Activated CD4-positive, alpha-beta T cell treated with anti-CD3 and anti-CD28 coated beads, Interleukin-2, Interleukin-6, amounts not matched to agents 100 ng/mL and 50 ng/mL, durations not matched to agents 16 hours and 8 hours (primary cell): Measurements from ENCODE around the gene NT5DC4.
"Not testable (repeated sequence)": the region's sequence is repeated elsewhere in the genome, so short reads cannot be mapped to it uniquely, and the experiment has no call there.

Experiments
- DNase-seq: peaks from one replicate; pipeline ENCODE4 v3.0.0-alpha.2; 2020

Gene NT5DC4

DNA sequence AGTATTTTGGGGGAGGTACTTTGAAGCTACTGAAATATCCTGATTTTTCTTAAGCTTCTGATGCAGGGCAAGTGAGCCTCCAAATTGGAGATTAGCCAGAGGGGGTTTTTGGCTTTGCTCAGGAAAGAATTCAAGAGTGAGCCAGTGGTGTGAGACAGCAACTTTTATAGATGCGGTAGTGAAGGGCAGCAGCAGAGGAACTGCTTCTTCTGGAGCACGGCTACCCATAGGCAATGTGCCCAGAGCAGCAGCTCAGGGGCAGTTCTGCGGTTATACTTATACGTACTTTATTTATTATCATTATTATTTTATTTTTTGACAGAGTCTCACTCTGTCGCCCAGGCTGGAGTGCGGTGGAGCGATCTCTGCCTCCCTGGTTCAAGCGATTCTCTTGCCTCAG lies 19.8 kb upstream of the NT5DC4 start:
- DNase-seq = no peak

- no peak for DNase-seq
Measured at GRCh38 chr2:112703684-112704083, 17.1 kb upstream of the NT5DC4 start.

DNA sequence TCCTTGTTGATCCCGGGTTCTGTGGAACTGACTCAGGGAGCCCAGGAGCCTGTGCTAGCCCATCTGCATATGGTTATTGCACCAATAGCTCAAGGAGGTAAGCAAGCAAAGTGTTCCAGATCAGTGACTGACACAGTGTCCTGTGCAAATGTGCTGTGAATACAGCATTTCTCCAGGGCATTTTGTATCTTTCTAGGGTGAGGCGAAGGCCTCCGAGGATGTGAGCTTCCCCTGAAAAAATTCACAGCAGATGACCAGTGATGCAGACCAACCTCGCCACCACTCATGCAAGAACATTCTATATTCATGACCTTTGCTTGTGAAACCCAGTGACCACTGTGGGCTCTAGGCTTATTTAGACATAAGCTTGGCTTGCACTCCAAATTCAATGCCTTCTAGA lies 15.2 kb upstream of the NT5DC4 start:
- no peak for DNase-seq

DNA sequence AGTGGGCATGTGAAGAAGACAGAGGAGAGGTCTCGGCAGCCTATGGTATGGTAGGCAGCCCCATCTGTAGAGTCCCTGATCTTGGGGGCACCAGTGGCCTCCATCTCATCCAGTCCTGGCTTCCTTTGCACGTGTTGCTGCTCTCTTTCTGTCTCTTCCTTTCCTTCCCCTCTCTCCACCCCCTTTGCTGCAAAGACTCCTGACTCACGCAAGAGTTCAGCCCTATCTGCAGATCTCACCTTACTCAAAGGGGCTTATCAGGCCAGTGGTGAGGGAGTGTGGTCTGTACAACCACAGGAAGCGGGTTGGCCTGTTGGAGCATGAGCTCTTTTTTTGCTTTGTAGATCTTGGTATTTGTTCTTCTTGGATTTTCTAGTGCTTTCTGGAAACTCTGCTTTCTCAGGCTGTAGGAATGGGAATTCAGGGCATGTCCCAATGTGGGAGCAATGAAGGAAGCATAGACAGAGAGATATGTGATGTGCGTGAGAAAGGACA lies 14.6 kb upstream of the NT5DC4 start:
- DNase-seq = peak; percentile 90

DNA sequence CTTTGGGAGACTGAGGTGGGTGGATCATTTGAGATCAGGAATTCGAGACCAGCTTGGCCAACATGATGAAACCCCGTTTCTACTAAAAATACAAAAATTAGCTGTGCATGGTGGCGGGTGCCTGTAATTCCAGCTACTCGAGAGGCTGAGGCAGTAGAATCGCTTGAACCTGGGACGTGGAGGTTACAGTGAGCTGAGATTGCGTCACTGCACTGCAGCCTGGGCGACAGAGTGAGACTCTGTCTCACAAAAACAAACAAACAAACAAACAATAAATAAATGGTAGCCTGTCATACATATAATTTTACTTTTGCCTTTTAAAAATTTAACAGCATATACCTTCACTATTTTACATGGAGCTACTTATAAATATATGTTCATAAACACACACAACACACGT lies 13.9 kb upstream of the NT5DC4 start:
- DNase-seq = not testable (repeated sequence)

DNA sequence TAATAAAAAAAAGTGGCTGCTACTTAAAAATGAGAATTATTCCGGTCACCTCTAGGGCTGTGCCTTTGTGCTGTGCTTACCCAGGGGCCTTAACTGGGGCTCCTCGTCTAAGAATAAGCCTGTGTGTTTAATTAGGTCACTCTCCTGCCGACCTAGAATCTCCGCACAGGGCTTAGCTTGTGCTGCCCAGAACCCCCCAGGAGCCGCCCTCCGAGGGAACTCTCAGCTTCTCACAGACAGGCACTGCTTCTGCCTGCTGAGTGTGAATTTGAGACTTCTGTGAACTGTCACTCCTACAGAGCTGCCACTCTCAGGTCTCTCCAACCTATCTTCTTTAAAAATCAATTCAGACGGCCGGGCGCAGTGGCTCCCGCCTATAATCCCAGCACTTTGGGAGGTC lies 11.9 kb upstream of the NT5DC4 start:
- DNase-seq = no peak

GRCh38 chr2:112709703-112710102 lies 11.1 kb upstream of the NT5DC4 start:
- DNase-seq = no peak

- DNase-seq = no peak
Measured at GRCh38 chr2:112710956-112711750, 9.7 kb upstream of the NT5DC4 start.

- no peak for DNase-seq
Measured at GRCh38 chr2:112712465-112712864, 8.4 kb upstream of the NT5DC4 start.

GRCh38 chr2:112712903-112713584 lies 7.8 kb upstream of the NT5DC4 start:
- peak; percentile 56 for DNase-seq

GRCh38 chr2:112713585-112713925 lies 7.3 kb upstream of the NT5DC4 start:
- no peak for DNase-seq

- no peak for DNase-seq
Measured at GRCh38 chr2:112713926-112714325, 6.9 kb upstream of the NT5DC4 start.

- DNase-seq = no peak
Measured at GRCh38 chr2:112714331-112714730, 6.5 kb upstream of the NT5DC4 start.

DNA sequence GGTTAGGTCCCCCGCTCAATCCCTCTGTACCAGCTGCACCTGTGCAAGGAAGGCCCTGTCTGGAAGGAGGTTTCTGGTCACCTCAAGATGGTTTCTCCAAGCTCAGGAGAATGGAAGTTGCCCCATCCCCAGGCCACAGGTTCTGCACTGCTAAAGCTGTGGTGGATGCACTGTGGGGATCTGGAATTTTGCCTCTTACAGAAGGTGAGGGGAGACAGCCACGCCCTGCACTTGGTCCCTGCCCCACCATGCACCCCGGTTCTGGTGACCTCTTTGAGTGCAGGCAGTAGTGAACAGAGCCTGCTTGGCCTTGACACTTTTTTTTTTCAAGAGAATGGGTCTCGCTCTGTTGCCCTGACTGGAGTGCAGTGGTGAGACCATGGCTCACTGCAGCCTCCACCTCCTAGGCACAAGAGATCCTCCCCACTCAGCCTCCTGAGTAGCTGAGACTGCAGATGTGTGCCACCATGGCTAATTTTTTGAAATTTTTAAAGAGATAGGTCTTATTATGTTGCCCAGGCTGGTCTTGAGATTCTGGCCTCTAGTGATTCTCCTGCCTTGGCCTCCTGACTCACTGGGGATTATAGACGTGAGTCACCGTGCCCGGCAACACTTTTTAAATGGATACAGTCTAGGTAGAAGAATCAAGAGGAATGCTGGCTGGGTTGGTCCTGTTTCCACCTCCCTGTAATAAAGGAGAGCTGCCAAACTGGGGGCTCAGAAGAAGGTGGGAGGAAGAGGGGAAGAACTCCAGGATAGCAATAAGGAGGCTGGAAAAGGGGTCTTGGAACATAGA lies 5.8 kb upstream of the NT5DC4 start:
- DNase-seq = no peak

DNA sequence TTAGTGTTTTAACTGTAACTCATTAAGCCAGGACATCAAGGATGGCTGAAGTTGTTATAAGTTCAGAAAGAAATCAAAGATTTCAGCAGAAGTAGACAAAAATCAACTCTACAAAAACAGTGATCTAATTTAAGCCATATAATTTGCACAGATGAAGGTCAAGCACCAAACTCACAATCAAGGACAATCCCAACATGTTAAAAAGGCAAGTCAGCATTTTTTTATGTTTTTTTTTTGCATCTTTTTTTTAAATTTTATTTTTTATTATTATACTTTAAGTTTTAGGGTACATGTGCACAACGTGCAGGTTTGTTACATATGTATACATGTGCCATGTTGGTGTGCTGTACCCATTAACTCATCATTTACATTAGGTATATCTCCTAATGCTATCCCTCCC lies 4.7 kb upstream of the NT5DC4 start:
- not testable (repeated sequence) for DNase-seq

DNA sequence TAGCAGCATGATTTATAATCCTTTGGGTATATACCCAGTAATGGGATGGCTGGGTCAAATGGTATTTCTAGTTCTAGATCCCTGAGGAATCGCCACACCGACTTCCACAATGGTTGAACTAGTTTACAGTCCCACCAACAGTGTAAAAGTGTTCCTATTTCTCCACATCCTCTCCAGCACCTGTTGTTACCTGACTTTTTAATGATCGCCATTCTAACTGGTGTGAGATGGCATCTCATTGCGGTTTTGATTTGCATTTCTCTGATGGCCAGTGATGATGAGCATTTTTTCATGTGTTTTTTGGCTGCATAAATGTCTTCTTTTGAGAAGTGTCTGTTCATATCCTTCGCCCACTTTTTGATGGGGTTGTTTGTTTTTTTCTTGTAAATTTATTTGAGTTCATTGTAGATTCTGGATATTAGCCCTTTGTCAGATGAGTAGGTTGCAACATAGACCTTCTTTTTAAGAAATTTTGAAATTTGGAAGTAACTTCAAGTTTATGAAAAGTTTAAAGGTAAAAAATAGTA lies 3.9 kb upstream of the NT5DC4 start:
- DNase-seq = not testable (repeated sequence)

- DNase-seq = no peak
Measured at GRCh38 chr2:112718863-112719370, 1.9 kb upstream of the NT5DC4 start.

DNA sequence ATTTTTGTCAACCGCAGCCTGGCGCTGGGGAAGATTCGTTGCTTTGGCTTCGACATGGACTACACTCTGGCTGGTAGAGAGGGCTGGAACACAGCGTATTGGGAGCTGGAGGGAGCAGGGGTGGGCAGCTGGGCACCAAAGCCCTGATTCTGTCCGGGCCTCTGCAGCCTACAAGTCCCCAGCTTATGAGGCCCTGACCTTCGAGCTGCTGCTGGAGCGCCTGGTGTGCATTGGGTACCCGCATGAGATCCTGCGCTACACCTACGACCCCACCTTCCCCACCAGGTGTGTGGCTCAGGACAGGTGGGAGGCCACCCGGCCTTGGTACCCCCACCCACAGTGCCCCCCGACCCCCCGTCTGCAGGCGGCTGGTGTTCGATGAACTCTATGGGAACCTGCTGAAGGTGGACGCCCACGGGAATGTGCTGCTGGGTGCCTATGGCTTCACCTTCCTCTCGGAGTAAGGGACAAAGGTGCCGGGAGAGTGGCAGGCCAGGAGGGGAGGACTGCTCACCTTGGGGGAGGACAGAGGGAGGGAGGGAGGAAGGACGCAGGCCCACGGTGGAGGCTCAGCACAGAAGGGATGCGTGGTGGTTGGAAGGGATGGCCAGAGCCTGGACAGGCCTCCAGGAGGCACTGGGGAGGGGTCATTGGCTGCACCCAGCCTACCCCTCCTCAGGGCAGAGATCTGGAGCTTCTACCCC lies 1.2 kb downstream of the NT5DC4 start:
- DNase-seq = no peak

DNA sequence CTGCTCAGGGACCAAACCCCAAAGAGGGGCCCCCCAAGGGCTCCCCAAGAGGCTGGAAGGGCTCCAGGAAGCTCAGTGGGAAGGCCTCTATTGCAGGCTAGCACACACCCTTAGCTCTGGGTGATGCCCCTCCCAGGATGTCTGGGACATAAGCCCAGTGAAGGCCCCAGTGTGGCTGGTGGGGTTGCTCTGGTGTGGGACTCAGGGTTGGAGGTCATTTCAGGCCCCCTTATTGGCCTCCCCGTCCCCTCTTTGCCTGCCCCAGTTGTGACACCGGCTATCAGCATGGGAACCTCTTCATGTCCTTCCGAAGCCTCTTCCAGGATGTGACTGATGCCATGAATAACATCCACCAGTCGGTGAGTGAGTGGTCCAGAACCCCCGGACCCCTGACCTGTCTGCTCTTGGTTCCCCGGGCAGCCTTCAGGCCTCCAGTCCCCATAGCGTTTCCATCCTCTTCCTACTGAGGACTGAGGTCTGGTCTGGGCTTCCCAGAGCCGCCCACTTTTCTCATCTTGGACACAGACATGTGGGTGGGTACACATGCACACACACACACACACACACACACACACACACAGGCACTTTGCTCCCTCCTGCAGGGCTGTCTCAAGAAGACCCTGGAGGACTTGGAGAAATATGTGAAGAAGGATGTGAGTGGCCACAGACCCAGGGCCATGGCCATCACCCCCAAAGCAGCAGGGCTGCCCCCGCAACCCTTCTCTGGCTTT lies 2.2 kb downstream of the NT5DC4 start:
- DNase-seq = no peak

DNA sequence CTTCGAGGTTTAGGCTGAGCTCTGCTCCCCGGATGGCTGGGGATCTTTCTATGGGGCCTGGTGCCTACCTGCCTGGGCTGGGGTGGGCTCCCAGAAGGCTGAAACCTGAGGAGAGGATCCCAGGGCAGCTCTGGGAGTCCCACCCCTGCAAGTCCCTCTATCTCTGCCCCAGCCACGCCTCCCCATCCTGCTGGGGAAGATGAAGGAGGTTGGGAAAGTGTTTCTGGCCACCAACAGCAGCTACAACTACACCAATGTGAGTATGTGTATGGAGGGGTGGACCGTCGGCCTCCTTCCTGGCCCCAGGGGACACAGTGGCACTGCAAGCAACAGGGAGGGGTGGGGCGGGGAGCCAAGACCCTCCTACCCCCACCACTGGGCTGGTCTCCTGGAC lies 2.7 kb downstream of the NT5DC4 start:
- no peak for DNase-seq

DNA sequence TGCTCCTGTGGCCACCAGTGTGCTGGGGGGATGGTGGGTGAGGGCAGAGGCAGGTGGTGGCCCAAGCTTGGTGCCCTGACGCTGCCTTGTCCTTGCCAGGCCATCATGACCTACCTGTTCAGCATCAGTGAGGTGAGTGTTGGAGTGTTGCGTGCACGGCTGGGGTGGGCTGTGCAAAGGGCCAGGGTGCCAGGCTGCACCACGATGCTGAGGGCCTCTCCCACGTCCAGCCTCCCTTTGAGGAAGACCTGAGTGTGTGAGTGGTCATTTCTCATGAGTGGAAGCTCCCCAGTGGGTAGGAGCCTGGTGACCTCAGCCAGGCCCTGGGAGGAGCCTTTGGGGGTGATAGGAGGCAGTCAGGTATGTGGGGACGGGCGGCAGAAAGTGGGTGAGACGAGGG lies 3.2 kb downstream of the NT5DC4 start:
- no peak for DNase-seq
